Mucosa of rectum (tissue), 2 donors: ENCODE data around the gene F2RL3.

Experiments
- H3K27ac ChIP-seq, 2 donors: one replicate each; pipeline ENCODE4 v1.7.0; 2013; ENCODE audit warnings: inconsistent platforms in 2 of 2, low read depth in 2 of 2, low read length in 2 of 2
- H3K27me3 ChIP-seq, 2 donors: one replicate each; pipeline ENCODE4 v1.7.0; 2013; ENCODE audit warnings: low read length in 2 of 2; ENCODE audit not compliant: control insufficient read depth in 2 of 2, insufficient read depth in 2 of 2
- H3K36me3 ChIP-seq, 2 donors: one replicate each; pipeline ENCODE4 v1.7.0; 2013; ENCODE audit warnings: low read length in 2 of 2; ENCODE audit not compliant: control insufficient read depth in 2 of 2, insufficient read depth in 2 of 2
- H3K4me1 ChIP-seq, 2 donors: one replicate each; pipeline ENCODE4 v1.7.0; 2013; ENCODE audit warnings: low read length in 2 of 2, mild to moderate bottlenecking in 1 of 2; ENCODE audit not compliant: control insufficient read depth in 2 of 2, insufficient read depth in 2 of 2
- H3K4me3 ChIP-seq, 2 donors: one replicate each; pipeline ENCODE4 v1.7.0; 2013; ENCODE audit warnings: low read length in 2 of 2
- H3K9ac ChIP-seq, 2 donors: one replicate each; pipeline ENCODE4 v1.7.0; 2013; ENCODE audit warnings: low read length in 2 of 2, low read depth in 1 of 2, mild to moderate bottlenecking in 1 of 2
- H3K9me3 ChIP-seq, 2 donors: one replicate each; pipeline ENCODE4 v1.7.0; 2013; ENCODE audit warnings: low read length in 2 of 2; ENCODE audit not compliant: control insufficient read depth in 2 of 2
- donor health status: healthy.
- donor health status: Normal muscosa, but diverticular disease.

Gene F2RL3

DNA sequence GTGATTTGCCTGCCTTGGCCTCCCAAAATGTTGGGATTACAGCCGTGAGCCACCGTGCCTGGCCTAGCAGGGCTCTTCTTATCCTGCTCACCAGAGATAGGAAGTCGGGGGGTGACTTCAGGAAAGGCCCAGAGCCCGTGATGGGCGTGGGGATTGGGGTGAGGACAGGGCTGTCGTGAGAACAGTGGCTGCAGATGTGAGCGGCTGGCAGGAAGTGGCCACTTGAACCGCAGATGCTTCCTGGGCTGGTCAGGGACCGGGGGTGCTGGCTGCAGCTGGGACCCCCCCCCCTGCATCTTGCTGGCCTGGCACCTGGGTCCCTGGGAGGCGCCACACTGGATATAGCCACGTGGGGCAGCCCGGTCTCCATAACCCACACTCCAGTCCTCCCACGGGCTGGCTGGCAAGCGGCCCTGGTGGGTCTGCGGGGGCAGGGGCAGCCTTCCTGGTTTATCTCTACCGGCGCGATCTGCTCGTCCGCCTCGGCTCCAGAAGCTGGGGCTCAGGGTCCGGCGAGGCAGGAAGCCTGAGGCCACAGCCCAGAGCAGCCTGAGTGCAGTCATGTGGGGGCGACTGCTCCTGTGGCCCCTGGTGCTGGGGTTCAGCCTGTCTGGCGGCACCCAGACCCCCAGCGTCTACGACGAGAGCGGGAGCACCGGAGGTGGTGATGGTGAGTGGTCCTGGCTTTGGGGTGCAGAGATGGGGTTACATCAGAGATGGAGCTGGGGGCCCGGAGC is at the start of gene F2RL3:
Gene F2RL3, plus strand, starts transcription at position 371 of the 737 bp plus-strand sequence. Its CDS starts 191 bp downstream, at position 562.
- Histone ChIP-seq H3K36me3 (no peaks in the 10 kb centered on the region), H3K9me3 (no peaks in the 10 kb centered on the region), H3K27me3 (no peaks in the 10 kb centered on the region), H3K4me1 (peaks cover under 1 to 5% of the 10 kb centered on the region in 2 donors), H3K4me3 (peak within 1 kb of the TSS; percentile 23 to 48), H3K27ac (peak within 1 kb of the TSS; percentile 52 to 76), H3K9ac (peak within 1 kb of the TSS in 1 of 2 donors; percentile 26)

DNA sequence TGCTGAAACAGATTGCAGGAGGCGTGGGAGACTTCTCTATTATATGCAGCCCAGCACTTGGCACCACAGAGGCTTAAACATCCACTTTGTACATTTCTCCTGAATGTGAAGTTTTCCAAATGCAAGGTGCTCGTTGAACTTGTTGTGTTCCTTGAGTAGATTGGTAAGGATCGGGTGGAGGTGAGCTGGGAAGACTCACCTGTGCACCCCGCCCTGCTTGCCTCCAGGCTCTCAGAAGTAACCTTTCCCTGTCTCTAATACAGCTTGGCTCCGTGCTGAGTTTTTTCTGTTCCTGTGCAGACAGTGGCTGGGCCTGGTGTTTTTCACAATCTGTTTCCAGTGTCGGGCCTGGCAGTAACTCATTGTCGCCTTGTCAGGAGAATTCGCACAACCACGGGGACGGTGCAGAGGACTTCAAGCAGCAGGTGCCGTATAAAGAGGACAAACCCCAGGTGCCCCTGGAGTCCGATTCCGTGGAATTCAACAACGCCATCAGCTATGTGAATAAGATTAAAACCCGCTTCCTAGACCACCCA is 47.3 kb upstream of the F2RL3 start:
- Histone ChIP-seq H3K4me1 (no peaks in the 10 kb centered on the region), H3K27ac (no peak overlapping the region), H3K9me3 (no peaks in the 10 kb centered on the region), H3K36me3 (peaks cover 41 to 71% of the 10 kb centered on the region in 2 donors), H3K9ac (no peak overlapping the region), H3K27me3 (no peaks in the 10 kb centered on the region), H3K4me3 (no peak overlapping the region)

DNA sequence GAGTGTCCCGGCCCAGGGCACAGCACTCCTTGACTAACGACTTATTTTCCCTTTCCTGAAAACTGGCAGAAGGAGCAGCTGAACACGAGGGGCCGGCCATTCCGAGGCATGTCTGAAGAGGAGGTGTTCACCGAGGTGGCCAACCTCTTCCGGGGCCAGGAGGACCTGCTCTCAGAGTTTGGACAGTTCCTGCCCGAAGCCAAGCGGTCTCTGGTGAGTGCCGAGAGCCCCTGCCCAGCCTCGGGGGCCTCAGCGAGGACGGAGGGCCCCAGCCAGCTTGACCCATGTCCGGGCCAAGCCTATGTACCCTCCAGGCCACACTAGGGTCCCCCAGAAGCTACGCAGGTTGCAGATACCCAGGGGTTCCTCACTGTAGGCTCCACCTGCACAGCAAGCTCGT is 41.9 kb upstream of the F2RL3 start:
- Histone ChIP-seq H3K27me3 (no peaks in the 10 kb centered on the region), H3K4me3 (no peak overlapping the region), H3K4me1 (peaks cover 0 to 3% of the 10 kb centered on the region in 2 donors), H3K27ac (no peak overlapping the region), H3K36me3 (peaks cover 55 to 61% of the 10 kb centered on the region in 2 donors), H3K9ac (no peak overlapping the region), H3K9me3 (no peaks in the 10 kb centered on the region)

DNA sequence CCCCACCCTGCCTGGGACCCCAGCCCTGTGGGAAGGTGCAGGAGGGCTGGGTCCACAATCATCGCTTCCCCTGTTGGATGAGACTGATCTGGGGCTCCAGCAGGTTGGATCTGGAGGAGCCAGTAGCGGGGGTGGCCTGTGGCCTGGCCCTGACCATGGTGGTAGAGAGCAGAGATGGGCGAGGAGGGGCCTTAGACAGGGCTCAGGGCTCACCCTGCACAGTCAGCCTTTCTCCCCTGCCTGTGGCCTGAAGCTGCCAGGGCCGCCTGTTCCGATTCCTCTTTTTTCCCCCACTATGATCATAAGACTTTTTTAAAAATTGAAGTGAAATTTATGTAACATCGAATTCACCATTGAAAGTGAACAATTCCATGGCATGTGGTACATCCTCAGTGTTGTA is 41.4 kb upstream of the F2RL3 start:
- Histone ChIP-seq H3K36me3 (peaks cover 57 to 62% of the 10 kb centered on the region in 2 donors), H3K9ac (no peak overlapping the region), H3K27ac (no peak overlapping the region), H3K9me3 (no peaks in the 10 kb centered on the region), H3K4me3 (no peak overlapping the region), H3K27me3 (no peaks in the 10 kb centered on the region), H3K4me1 (peaks cover 0 to 3% of the 10 kb centered on the region in 2 donors)

- peak overlapping the region in 1 of 2 donors; percentile 5 for H3K27ac ChIP-seq
- no peaks in the 10 kb centered on the region for H3K27me3 ChIP-seq
- no peak overlapping the region for H3K4me3 ChIP-seq
- H3K4me1 ChIP-seq = peaks cover 0 to 3% of the 10 kb centered on the region in 2 donors
- peaks cover 57 to 66% of the 10 kb centered on the region in 2 donors for H3K36me3 ChIP-seq
- no peak overlapping the region for H3K9ac ChIP-seq
- H3K9me3 ChIP-seq = no peaks in the 10 kb centered on the region
Measured at GRCh38 chr19:16849168-16849567, 39.6 kb upstream of the F2RL3 start.

DNA sequence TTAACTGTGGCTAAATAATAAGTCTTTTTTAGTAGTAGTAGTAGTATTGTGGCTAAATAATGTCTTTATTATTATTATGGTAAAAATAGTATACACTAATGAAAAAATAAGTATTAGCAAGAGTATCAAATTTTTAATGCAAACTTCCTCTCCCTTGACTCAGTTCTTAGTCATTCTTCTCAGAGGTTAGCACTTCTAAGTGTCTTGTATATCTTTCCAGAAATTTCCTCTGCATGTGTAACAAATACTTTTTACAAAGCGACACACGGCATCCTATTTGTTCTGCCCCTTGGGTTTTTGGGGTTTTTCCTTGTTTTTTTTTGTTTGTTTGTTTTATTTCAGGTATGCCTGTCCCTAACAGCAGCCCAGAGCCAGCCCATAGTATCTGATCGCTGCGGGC is 38.7 kb upstream of the F2RL3 start:
- H3K36me3 ChIP-seq = peaks cover 51 to 64% of the 10 kb centered on the region in 2 donors
- peaks cover 0 to 3% of the 10 kb centered on the region in 2 donors for H3K4me1 ChIP-seq
- H3K4me3 ChIP-seq = no peak overlapping the region
- no peaks in the 10 kb centered on the region for H3K27me3 ChIP-seq
- no peak overlapping the region for H3K9ac ChIP-seq
- H3K9me3 ChIP-seq = no peaks in the 10 kb centered on the region
- no peak overlapping the region for H3K27ac ChIP-seq

- H3K4me3 ChIP-seq = no peak overlapping the region
- no peak overlapping the region for H3K27ac ChIP-seq
- no peaks in the 10 kb centered on the region for H3K9me3 ChIP-seq
- H3K36me3 ChIP-seq = peaks cover 49 to 65% of the 10 kb centered on the region in 2 donors
- peaks cover 0 to 3% of the 10 kb centered on the region in 2 donors for H3K4me1 ChIP-seq
- H3K9ac ChIP-seq = no peak overlapping the region
- H3K27me3 ChIP-seq = no peaks in the 10 kb centered on the region
Measured at GRCh38 chr19:16851031-16851712, 37.6 kb upstream of the F2RL3 start.

GRCh38 chr19:16853066-16853465 is 35.7 kb upstream of the F2RL3 start:
- Histone ChIP-seq H3K36me3 (peaks cover 38 to 53% of the 10 kb centered on the region in 2 donors), H3K27ac (no peak overlapping the region), H3K4me3 (no peak overlapping the region), H3K9ac (no peak overlapping the region), H3K4me1 (no peaks in the 10 kb centered on the region), H3K27me3 (no peaks in the 10 kb centered on the region), H3K9me3 (no peaks in the 10 kb centered on the region)

DNA sequence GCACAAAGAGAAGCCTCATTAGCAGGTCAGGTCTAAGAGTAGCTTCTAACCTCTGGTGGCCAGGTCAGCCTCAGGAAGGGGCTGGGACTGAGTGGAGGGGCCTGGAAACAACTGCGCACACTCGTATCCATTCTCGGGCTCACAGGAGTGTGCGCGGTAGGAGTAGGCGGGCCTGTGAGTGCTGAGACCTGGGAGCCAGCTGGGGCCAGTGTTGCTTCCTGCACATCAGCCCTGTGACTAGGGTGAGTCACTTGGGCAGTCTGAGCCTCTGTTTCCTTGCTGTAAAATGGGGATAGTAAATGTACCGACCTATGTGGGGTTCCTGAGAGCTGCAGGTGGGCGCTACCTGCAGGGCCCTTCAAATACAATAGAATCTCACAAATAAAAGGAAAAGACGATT is 32.7 kb upstream of the F2RL3 start:
- peaks cover 31 to 44% of the 10 kb centered on the region in 2 donors for H3K36me3 ChIP-seq
- no peaks in the 10 kb centered on the region for H3K27me3 ChIP-seq
- H3K9me3 ChIP-seq = no peaks in the 10 kb centered on the region
- H3K9ac ChIP-seq = no peak overlapping the region
- H3K4me3 ChIP-seq = no peak overlapping the region
- H3K4me1 ChIP-seq = no peaks in the 10 kb centered on the region
- H3K27ac ChIP-seq = no peak overlapping the region

DNA sequence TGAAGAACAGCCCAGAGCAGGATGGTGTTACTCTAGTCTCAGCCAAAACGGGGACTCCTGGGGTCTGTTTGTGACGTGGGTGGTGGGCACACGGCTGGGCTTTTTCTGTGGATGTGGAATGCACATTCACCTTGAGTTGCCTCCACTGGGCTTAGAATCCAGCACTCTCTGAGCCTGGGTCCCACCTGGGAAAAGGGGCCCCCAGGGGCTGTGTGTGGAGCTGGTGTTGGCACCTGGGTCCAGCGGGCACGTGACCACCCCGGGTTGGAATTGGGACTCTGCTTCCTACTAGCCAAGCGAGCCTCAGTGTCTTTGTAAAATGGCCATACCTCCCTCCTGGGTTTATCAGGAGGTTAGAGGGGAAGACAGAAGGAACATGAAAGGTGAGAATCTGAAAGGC is 29.2 kb upstream of the F2RL3 start:
- Histone ChIP-seq H3K27me3 (no peaks in the 10 kb centered on the region), H3K9me3 (no peaks in the 10 kb centered on the region), H3K4me1 (peaks cover 0 to 2% of the 10 kb centered on the region in 2 donors), H3K36me3 (peaks cover 21 to 23% of the 10 kb centered on the region in 2 donors), H3K9ac (no peak overlapping the region), H3K27ac (no peak overlapping the region), H3K4me3 (no peak overlapping the region)
